HG03039 (cell line): ENCODE measurements around the gene APOBEC3C.
"Not testable (repeated sequence)": the region's sequence is repeated elsewhere in the genome, so short reads cannot be mapped to it uniquely, and the experiment has no call there.

Source experiments
- ATAC-seq: cut with Tn5 transposase; IDR thresholded peaks from one replicate; pipeline ENCODE4 v1.9.1; 2021; ENCODE audit warnings: mild to moderate bottlenecking, moderate library complexity; ENCODE audit not compliant: unreplicated experiment

APOBEC3C gene

DNA sequence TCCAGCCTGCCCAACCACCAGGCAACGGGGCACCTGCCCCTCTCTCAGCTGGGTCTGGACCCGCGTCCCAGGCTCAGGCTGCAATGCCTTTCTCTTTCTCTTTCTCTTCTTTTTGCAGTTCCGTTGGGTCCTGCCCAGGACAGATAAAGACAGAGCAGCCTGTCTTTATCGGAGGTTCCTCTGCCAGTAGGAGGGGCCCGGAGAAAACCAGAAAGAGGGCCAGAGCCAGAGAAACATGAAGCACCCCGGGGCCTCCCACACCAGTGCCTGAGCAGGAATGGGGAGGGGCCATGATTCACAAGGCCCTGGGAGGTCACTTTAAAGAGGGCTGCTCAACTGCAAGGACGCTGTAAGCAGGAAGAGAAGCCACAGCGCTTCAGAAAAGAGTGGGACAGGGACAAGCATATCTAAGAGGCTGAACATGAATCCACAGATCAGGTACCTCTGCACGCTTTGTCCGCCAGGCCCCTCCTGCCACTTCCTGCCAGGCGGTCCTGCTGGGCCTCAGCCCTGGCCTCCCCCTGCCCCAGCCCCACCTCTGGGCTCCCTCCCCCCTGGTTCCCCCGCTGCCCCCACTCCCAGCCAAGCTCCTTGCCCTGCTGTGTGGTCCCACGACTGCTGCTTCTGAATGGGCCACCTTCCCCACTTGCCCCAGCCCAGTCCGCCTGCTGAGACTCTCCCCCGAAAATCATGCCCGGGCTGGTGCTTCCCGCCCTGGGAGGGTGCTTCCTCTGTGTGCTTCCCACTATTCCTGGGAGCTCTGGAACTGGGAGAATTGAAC, at the start of gene APOBEC3C:
Gene APOBEC3C, plus strand, starts transcription at position 316 of the 781 bp plus-strand sequence. Its CDS starts 106 bp downstream, at position 422.
- peak; percentile 55 for ATAC-seq

DNA sequence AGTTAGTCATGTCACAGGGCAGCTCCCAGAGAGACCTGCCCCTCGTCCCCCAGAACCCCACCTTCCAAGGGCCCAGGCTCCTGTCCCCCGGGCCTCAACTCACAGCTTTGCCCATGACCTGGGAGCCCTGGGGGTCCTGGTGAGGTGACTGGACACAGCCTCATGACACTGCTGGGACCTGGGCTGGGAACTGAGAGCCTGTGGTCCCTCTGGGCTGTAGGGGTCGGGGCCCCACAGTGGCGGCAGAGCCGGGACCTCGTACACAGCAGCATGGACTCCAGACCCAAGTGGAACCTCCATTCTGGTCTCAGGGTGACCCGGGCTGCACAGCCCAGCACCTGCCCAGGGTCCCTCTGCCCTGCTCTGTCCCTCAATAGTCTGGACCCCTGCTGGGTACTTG, 49.8 kb upstream of the APOBEC3C start:
- no peak for ATAC-seq

DNA sequence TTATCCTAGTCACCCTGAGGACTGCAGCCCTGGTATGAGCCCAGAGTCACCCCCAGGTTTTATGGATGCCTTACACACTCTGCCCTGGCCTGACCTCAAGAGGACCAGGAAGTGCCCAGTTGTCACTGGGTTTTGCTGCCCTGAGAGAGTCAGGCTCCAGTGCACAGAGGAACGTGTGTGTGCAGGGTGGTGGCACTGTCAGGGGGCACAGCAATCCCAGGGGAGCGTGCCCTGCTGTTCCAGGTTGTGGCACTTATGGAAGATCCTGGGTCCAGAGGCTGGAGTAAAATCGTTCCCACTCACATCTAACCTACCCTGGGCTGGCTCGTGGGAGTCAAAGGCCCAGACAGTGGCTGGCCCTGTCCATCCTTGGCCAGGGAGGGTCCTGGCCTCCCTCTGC, 49.1 kb upstream of the APOBEC3C start:
- no peak for ATAC-seq

- no peak for ATAC-seq
Observed at GRCh38 chr22:38965614-38966379, 48.3 kb upstream of the APOBEC3C start.

- ATAC-seq = no peak
Observed at GRCh38 chr22:38966380-38966702, 47.7 kb upstream of the APOBEC3C start.

DNA sequence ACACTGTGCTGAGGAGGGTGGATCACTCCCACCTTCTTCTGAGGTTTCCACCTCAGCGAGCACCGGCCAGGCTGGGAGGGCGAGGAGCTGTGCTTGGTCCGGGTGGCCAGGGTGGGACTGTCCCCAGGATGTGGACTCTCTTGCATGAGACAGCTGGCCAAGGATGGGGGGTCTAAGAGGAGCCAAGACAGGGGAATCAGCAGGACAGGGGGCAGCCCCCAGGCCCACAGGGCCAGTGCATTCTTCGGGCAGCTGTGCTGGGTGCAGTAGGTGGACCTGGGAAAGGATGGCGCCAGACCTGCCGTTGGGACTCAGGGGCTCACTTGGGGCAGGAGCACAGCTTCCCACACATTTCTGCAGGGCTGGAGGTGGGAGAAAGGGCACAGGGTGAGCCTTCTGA, 47.1 kb upstream of the APOBEC3C start:
- no peak for ATAC-seq

- no peak for ATAC-seq
Observed at GRCh38 chr22:38967451-38968450, 46.3 kb upstream of the APOBEC3C start.

DNA sequence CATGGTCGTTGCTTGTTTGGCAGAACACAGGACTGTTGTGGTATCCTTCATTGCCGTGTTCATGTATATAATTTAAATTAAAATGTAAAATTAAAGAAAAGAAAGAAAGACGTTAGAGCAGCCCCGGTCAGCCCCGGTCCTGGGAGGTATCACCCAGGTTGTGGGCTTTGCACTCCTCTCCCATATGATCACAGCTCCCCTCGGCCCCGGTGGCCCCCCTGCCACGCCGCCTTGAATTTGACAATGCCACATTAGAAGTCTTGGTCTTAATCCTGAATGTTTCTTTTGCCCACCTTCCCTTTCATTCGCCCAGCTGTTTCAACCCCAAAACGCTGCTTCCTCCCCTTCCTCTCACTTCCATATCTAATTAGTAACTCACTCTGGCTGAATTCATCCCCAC, 45.3 kb upstream of the APOBEC3C start:
- no peak for ATAC-seq

DNA sequence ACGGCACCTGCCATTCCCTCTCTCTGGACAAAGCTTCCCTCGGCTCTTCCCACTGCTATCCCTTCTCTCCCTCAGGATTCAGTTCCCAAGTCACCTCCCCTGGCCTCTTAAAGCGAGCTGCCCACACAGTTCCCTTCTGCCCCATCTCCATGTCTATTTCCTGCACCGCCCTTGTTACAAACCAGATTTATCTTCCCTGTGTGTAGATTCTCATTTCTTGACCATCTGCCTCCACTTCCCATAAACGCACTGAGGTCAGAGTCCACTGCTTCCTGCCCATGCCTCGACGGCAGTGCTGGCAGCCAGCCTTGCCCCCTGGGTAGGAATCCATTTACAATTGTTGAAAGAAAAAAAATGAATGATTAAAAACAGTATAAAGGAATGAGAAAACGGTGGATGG, 43.5 kb upstream of the APOBEC3C start:
- ATAC-seq = no peak

GRCh38 chr22:38971202-38971601, 42.9 kb upstream of the APOBEC3C start:
- ATAC-seq = no peak

DNA sequence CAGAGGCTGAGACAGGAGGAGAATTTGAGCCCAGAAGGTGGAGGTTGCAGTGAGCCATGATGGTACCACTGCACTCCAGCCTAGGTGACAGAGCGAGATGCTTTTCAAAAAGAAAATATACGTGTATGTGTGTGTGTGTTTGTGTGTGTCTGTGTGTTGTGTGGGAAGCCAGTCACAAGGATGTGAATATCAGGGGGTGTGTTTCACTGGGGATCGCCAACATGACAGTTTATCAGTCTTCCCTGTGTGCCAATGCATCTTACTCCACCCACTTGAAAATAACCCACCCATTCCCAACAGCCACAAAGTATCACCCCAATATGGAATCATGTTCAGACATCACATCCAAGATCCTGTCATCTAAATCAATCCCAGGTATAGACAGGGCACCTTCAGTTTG, 42.3 kb upstream of the APOBEC3C start:
- no peak for ATAC-seq

DNA sequence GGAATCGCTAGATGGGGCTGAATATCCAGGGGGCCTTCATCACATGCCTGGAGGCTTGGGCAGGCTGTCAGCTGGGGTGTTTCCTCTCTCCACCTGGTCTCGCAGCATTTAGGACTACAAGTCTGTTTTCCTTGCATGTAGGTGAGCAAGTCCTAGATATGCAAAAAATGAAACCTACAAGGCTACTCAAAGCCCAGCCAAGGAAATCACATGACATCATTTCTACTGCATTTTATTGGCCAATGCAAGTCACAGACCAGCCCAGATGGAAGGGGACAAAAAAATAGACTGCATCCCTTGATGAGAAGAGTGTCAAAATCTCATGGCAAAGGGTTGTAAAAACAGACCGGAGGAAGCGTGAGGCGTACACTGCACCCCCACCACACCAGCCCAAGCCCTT, 41.5 kb upstream of the APOBEC3C start:
- ATAC-seq = no peak

- no peak for ATAC-seq
Observed at GRCh38 chr22:38973289-38974169, 40.5 kb upstream of the APOBEC3C start.

- no peak for ATAC-seq
Observed at GRCh38 chr22:38974170-38974825, 39.8 kb upstream of the APOBEC3C start.

DNA sequence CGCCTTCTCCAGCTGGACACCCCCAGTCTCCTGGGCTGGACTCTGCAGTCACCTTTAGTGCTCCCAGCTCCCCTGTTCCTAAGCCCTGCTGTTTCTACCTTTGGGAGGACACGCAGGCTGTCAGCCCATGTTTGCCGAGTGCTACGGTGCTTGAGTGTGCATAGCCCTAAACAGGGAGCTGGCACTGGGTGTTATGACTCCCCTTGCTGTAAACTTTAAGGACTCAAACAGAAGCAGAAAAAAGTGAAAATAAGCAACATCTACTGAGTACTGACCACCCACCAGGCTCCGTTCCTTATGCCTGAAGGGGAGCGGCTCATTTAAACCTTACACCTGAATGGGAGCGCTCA, 39.3 kb upstream of the APOBEC3C start:
- ATAC-seq = no peak

DNA sequence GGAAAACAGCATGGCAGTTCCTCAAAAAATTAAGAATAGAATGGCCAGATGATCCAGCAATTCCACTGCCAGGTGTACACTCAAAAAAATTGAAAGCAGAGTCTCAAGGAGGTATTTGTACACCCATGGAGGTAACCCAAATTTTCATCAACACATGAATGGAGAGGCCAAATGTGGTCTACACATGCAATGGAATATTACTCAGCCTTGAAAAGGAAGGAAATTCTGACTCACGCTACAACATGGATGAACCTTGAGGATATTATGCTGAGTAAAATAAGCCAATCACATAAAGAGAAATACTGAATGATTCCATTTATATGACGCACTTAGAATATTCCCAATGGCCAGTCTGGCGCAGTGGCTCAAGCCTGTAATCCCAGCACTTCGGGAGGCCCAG, 36.8 kb upstream of the APOBEC3C start:
- not testable (repeated sequence) for ATAC-seq

DNA sequence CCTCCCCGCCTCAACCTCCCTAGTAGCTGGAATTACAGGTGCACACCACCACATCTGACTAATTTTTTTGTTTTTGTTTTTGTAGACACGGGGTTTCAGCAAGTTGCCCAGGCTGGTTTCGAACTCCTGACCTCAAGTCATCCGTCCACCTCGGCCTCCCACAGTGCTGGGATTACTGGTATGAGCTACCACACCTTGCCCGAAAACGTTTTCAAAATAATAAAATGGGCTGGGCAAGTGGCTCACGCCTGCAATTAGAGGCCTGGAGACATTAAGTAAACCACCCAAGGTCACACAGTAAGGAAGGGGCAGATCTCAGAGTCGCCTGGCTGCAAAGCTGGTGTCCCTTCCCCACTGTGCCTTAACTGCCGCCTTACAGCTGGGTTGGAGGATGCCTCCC, 33.5 kb upstream of the APOBEC3C start:
- ATAC-seq = not testable (repeated sequence)

DNA sequence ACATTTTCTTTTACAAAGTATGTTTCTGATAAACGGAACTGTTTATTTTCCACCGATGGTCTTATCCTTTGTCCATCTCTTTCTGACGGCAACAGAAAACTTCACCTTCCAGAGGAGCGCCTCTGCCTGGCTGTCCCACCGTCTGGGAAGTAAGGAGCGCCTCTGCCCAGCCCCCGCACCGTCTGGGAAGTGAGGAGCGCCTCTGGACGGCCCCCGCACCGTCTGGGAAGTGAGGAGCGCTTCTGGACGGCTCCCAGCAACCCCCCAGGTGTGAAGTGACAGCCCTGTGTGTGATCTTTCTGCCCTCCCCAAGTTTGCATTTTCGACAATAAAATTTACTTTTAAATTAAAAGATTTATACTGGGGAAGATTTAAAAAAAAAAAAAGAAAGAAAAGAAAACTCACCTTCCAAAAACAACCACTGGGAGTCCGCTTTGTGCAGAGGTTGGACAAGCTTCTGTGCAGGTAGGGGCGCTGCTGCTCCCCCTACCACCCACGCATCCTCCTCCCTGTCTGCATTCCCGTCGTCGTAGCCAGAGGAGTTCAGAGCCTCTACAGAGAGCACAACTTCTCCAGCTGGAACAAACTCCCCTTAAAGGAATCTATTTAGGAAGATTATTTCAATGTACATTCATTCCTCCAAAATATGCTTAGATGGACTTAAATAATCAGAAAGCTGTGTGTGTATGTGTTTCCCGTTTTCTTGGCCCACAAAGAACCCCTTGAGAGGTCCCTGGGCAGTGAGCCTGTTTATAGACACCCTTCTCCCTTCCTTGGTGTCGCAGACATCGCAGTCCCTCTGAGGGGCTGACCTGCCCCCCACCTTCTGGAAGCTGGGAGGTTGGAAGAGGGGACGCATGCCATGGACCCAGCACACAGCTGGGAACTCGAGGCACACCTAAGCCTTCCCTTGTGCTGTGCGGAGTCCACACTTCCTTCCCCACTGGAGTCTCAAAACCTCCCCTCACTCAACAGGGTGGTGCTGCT, 32.8 kb upstream of the APOBEC3C start:
- no peak for ATAC-seq
